Astrocyte (in vitro differentiated cells and primary cell): ENCODE data around the gene ZMYND8. TPM values are rescaled to one million over a fixed set of nuclear protein-coding genes. Genes with fewer than 3 reads are reported as not detected.

Experiments
- DNase-seq: peaks from one replicate; pipeline ENCODE4 v3.0.0-alpha.2; 2010; ENCODE audit warnings: low read depth
- FAIRE-seq: peaks from 2 replicates; lab custom pipeline; 2011; peaks lifted over from hg19 to GRCh38; lab: Jason Lieb, UNC
- H2AFZ ChIP-seq: 2 replicates; pipeline ENCODE4 v1.6.0; 2012; ENCODE audit warnings: low read depth, low read length, inconsistent platforms
- H3K27ac ChIP-seq: 2 replicates; pipeline ENCODE4 v1.5.1; 2011; ENCODE audit warnings: low read depth, low read length, inconsistent platforms
- H3K27me3 ChIP-seq: 2 replicates; pipeline ENCODE4 v1.6.0; 2011; ENCODE audit warnings: low read length, inconsistent platforms; ENCODE audit not compliant: insufficient read depth
- H3K36me3 ChIP-seq: 2 replicates; pipeline ENCODE4 v1.5.1; 2011; ENCODE audit warnings: low read length, inconsistent platforms; ENCODE audit not compliant: insufficient read depth
- H3K4me1 ChIP-seq: 2 replicates; pipeline ENCODE4 v1.5.1; 2011; ENCODE audit warnings: low read length, inconsistent platforms; ENCODE audit not compliant: insufficient read depth
- H3K4me2 ChIP-seq: 2 replicates; pipeline ENCODE4 v1.6.0; 2012; ENCODE audit warnings: low read length, inconsistent platforms
- H3K4me3 ChIP-seq: 2 replicates; pipeline ENCODE4 v1.5.1; 2011; ENCODE audit warnings: low read depth, mild to moderate bottlenecking, low read length, inconsistent platforms; ENCODE audit not compliant: insufficient read depth
- H3K79me2 ChIP-seq: 2 replicates; pipeline ENCODE4 v1.6.0; 2012; ENCODE audit warnings: mild to moderate bottlenecking, low read length, inconsistent platforms; ENCODE audit not compliant: insufficient read depth
- H3K9ac ChIP-seq: 2 replicates; pipeline ENCODE4 v1.6.0; 2012; ENCODE audit warnings: mild to moderate bottlenecking, low read length, inconsistent platforms
- H3K9me3 ChIP-seq: 2 replicates; pipeline ENCODE4 v1.5.1; 2012; ENCODE audit warnings: low read depth, mild to moderate bottlenecking, low read length, inconsistent platforms; ENCODE audit not compliant: insufficient read depth
- H4K20me1 ChIP-seq: 2 replicates; pipeline ENCODE4 v1.6.0; 2012; ENCODE audit warnings: low read length, inconsistent platforms; ENCODE audit not compliant: insufficient read depth
- H3K27ac Mint-ChIP-seq: one replicate; pipeline ENCODE4 v1.8.0; 2021; ENCODE audit warnings: mild to moderate bottlenecking, mixed read lengths; ENCODE audit not compliant: unreplicated experiment
- H3K27me3 Mint-ChIP-seq: one replicate; pipeline ENCODE4 v1.8.0; 2021; ENCODE audit warnings: low read depth, mixed read lengths; ENCODE audit not compliant: unreplicated experiment
- H3K36me3 Mint-ChIP-seq: one replicate; pipeline ENCODE4 v1.8.0; 2021; ENCODE audit warnings: low read depth, mixed read lengths; ENCODE audit not compliant: unreplicated experiment
- H3K4me1 Mint-ChIP-seq: one replicate; pipeline ENCODE4 v1.8.0; 2021; ENCODE audit warnings: low read depth, mixed read lengths; ENCODE audit not compliant: unreplicated experiment
- H3K4me3 Mint-ChIP-seq: one replicate; pipeline ENCODE4 v1.8.0; 2021; ENCODE audit warnings: mild to moderate bottlenecking, moderate library complexity, mixed read lengths; ENCODE audit not compliant: unreplicated experiment
- H3K9me3 Mint-ChIP-seq: one replicate; pipeline ENCODE4 v1.8.0; 2021; ENCODE audit warnings: mild to moderate bottlenecking, mixed read lengths; ENCODE audit not compliant: unreplicated experiment
- EZH2 ChIP-seq: IDR thresholded peaks from 2 replicates; pipeline ENCODE4 v1.6.1; 2012; ENCODE audit warnings: mild to moderate bottlenecking, low read length, inconsistent platforms; ENCODE audit not compliant: insufficient read depth
- total RNA-seq: library from RNA; stranded (reverse); gene quantifications from 2 replicates; pipeline ENCODE4 v1.2.1, GENCODE V29; 2021
- TF ChIP-seq, protein P1 (sequence below): IDR thresholded peaks from 2 replicates; pipeline ENCODE4 v1.5.1; 2011; ENCODE audit warnings: low read depth, mild to moderate bottlenecking, inconsistent platforms, low read length, moderate library complexity; ENCODE audit not compliant: insufficient read depth

The ZMYND8 gene
- total RNA-seq, 1 donor from 2014 or later = 45.8 TPM

DNA sequence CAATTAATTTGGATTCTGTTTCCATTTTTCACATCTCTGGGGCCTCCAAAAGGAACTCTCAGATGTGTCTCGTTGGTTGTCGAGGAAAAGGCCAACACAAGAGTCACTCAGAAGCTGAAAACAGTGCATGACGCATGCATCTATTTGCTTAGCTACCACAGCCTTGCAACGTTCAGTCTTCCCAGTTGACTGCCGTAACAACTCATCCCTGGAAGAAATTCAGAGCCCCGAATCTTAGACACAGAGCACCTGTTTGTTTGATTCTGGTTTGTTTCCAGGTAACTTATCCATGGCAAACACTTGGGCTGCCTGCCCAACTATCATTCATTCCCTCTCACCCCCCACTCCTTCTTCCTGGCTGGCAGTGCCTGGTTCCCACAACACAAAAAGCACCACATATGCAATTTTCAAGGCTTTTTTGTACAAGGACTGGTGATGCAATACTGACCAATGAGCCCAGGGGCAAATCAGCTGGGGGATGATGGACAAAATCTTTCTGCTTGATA is 60.5 kb downstream of the ZMYND8 start:
- Histone ChIP-seq H4K20me1 (no peaks in the 10 kb centered on the region), H3K4me1 (peaks cover 9% of the 10 kb centered on the region), H3K4me3 (no peak overlapping the region), H3K79me2 (peaks cover 8% of the 10 kb centered on the region), H3K27me3 (no peaks in the 10 kb centered on the region), H3K27ac (peak overlapping the region; percentile 43), H3K4me2 (peak overlapping the region; percentile 15), H2AFZ (no peak overlapping the region), H3K9ac (peak overlapping the region; percentile 29), H3K36me3 (peaks cover 50% of the 10 kb centered on the region), H3K9me3 (no peaks in the 10 kb centered on the region)
- Mint-ChIP-seq H3K9me3 (no peaks in the 10 kb centered on the region), H3K27ac (no peak overlapping the region), H3K27me3 (no peaks in the 10 kb centered on the region), H3K4me1 (peaks cover 8% of the 10 kb centered on the region), H3K36me3 (peaks cover 27% of the 10 kb centered on the region), H3K4me3 (no peak overlapping the region)
- FAIRE-seq (no peak), DNase-seq (peak; percentile 62)
- TF ChIP-seq EZH2 = no peak
- TF ChIP-seq, protein P1, sequence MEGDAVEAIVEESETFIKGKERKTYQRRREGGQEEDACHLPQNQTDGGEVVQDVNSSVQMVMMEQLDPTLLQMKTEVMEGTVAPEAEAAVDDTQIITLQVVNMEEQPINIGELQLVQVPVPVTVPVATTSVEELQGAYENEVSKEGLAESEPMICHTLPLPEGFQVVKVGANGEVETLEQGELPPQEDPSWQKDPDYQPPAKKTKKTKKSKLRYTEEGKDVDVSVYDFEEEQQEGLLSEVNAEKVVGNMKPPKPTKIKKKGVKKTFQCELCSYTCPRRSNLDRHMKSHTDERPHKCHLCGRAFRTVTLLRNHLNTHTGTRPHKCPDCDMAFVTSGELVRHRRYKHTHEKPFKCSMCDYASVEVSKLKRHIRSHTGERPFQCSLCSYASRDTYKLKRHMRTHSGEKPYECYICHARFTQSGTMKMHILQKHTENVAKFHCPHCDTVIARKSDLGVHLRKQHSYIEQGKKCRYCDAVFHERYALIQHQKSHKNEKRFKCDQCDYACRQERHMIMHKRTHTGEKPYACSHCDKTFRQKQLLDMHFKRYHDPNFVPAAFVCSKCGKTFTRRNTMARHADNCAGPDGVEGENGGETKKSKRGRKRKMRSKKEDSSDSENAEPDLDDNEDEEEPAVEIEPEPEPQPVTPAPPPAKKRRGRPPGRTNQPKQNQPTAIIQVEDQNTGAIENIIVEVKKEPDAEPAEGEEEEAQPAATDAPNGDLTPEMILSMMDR = no peak

- no peaks in the 10 kb centered on the region for H3K9me3 Mint-ChIP-seq
- Histone ChIP-seq H2AFZ (no peak overlapping the region), H3K9ac (peak overlapping the region; percentile 29), H3K4me2 (peak overlapping the region; percentile 15), H3K4me3 (no peak overlapping the region), H4K20me1 (no peaks in the 10 kb centered on the region), H3K79me2 (peaks cover 3% of the 10 kb centered on the region), H3K9me3 (no peaks in the 10 kb centered on the region), H3K27ac (peak overlapping the region; percentile 43), H3K4me1 (peaks cover 9% of the 10 kb centered on the region), H3K27me3 (no peaks in the 10 kb centered on the region), H3K36me3 (peaks cover 49% of the 10 kb centered on the region)
- peaks cover 7% of the 10 kb centered on the region for H3K4me1 Mint-ChIP-seq
- H3K27ac Mint-ChIP-seq = peak overlapping the region; percentile 34
- no peak for DNase-seq
- H3K27me3 Mint-ChIP-seq = no peaks in the 10 kb centered on the region
- no peak for FAIRE-seq
- H3K36me3 Mint-ChIP-seq = peaks cover 28% of the 10 kb centered on the region
- no peak for TF ChIP-seq EZH2
- TF ChIP-seq, protein P1 = no peak
- no peak overlapping the region for H3K4me3 Mint-ChIP-seq
Measured at GRCh38 chr20:47295129-47295813, 61.2 kb downstream of the ZMYND8 start.

GRCh38 chr20:47293631-47294030 is 62.9 kb downstream of the ZMYND8 start:
- H3K9me3 ChIP-seq = no peaks in the 10 kb centered on the region
- Mint-ChIP-seq H3K27ac (peak overlapping the region; percentile 7), H3K36me3 (peaks cover 26% of the 10 kb centered on the region), H3K4me1 (peaks cover 1% of the 10 kb centered on the region), H3K9me3 (no peaks in the 10 kb centered on the region), H3K4me3 (no peak overlapping the region), H3K27me3 (no peaks in the 10 kb centered on the region)
- no peaks in the 10 kb centered on the region for H4K20me1 ChIP-seq
- peaks cover 9% of the 10 kb centered on the region for H3K4me1 ChIP-seq
- no peak overlapping the region for H2AFZ ChIP-seq
- H3K27me3 ChIP-seq = no peaks in the 10 kb centered on the region
- H3K27ac ChIP-seq = no peak overlapping the region
- no peak overlapping the region for H3K4me2 ChIP-seq
- H3K36me3 ChIP-seq = peaks cover 60% of the 10 kb centered on the region
- no peak overlapping the region for H3K9ac ChIP-seq
- DNase-seq (no peak), FAIRE-seq (no peak)
- TF ChIP-seq EZH2 = no peak
- TF ChIP-seq, protein P1 = no peak
- peaks cover 3% of the 10 kb centered on the region for H3K79me2 ChIP-seq
- H3K4me3 ChIP-seq = no peak overlapping the region
